ENCODE measurements around the gene ATOH1. TPM values are rescaled to one million over a fixed set of nuclear protein-coding genes. Genes with fewer than 3 reads are reported as not detected.

Gene ATOH1
- total and polyA plus RNA-seq, 8 donors: 35.3 TPM; not detected in 7

- Histone ChIP-seq H3K4me1 (peaks cover 0 to 17% (median 9%) of the 10 kb centered on the region in 4 donors), H3K9me3 (no peaks in the 10 kb centered on the region), H3K27ac (no peak overlapping the region), H3K27me3 (peaks cover 17 to 72% (median 48%) of the 10 kb centered on the region in 3 donors), H3K36me3 (no peaks in the 10 kb centered on the region), H3K4me3 (no peak overlapping the region)
- WGBS, 5 donors: 90 to 96% (median 92%) methylated on average over 1 of the region's 1 CpG
- no peak for TF ChIP-seq POLR2A (IDR thresholded peaks at IDR 0.05)
- no peak for TF ChIP-seq CTCF (IDR thresholded peaks at IDR 0.05)
- TF ChIP-seq EP300 (IDR thresholded peaks at IDR 0.05): no peak
- TF ChIP-seq POLR2AphosphoS5 (IDR thresholded peaks at IDR 0.05): no peak
- no peak for DNase-seq
- intact Hi-C loops (cut with DNase I; ENCODE audit: low total_unique reads): no loop called here
Observed at GRCh38 chr4:93835929-93836328, 7.4 kb downstream of the ATOH1 start.

- DNase-seq: no peak
- no peak overlapping the region for H3K4me3 ChIP-seq
- TF ChIP-seq POLR2A (IDR thresholded peaks at IDR 0.05) (no peak), EP300 (IDR thresholded peaks at IDR 0.05) (no peak), CTCF (IDR thresholded peaks at IDR 0.05) (no peak), POLR2AphosphoS5 (IDR thresholded peaks at IDR 0.05) (no peak)
- WGBS, 5 donors: 73 to 84% (median 80%) methylated on average over 4 of the region's 4 CpGs
- no peak overlapping the region for H3K27ac ChIP-seq
- H3K36me3 ChIP-seq: no peaks in the 10 kb centered on the region
- intact Hi-C loops (cut with DNase I; ENCODE audit: low total_unique reads): no loop called here
- H3K9me3 ChIP-seq: no peaks in the 10 kb centered on the region
- peaks cover 5 to 34% (median 10%) of the 10 kb centered on the region in 3 donors for H3K27me3 ChIP-seq
- H3K4me1 ChIP-seq: peaks cover 0 to 6% (median 2%) of the 10 kb centered on the region in 4 donors
Observed at GRCh38 chr4:93839704-93840103, 11.2 kb downstream of the ATOH1 start.

GRCh38 chr4:93841803-93842345 is 13.3 kb downstream of the ATOH1 start:
- 42 to 52% (median 42%) methylated on average over 3 of the region's 3 CpGs for WGBS, 5 donors
- intact Hi-C loops (cut with DNase I; ENCODE audit: low total_unique reads): no loop called here
- no peak for DNase-seq

GRCh38 chr4:93842601-93843252 is 14.2 kb downstream of the ATOH1 start:
- intact Hi-C loops (cut with DNase I; ENCODE audit: low total_unique reads): no loop called here
- Histone ChIP-seq H3K4me1 (peaks cover 0 to 5% (median 0%) of the 10 kb centered on the region in 4 donors), H3K27ac (peak overlapping the region in 1 of 5 donors; percentile 2), H3K4me3 (no peak overlapping the region), H3K27me3 (peaks cover 0 to 16% (median 0%) of the 10 kb centered on the region in 3 donors), H3K36me3 (no peaks in the 10 kb centered on the region), H3K9me3 (no peaks in the 10 kb centered on the region)
- WGBS, 5 donors: 26 to 38% (median 37%) methylated on average over 2 of the region's 2 CpGs
- TF ChIP-seq POLR2AphosphoS5 (IDR thresholded peaks at IDR 0.05) (peak in 1 of 3 donors; percentile 26), CTCF (IDR thresholded peaks at IDR 0.05) (no peak)
- DNase-seq: peak in 1 of 2 donors; percentile 69

More at GRCh38 chr4:93841803-93842345, 13.3 kb downstream of the ATOH1 start:
- Histone ChIP-seq H3K27ac (no peak overlapping the region), H3K27me3 (peaks cover 0 to 18% (median 0%) of the 10 kb centered on the region in 3 donors), H3K9me3 (no peaks in the 10 kb centered on the region), H3K36me3 (no peaks in the 10 kb centered on the region), H3K4me3 (no peak overlapping the region), H3K4me1 (peaks cover 0 to 5% (median 0%) of the 10 kb centered on the region in 4 donors)
- no peak for TF ChIP-seq EP300 (IDR thresholded peaks at IDR 0.05)
- TF ChIP-seq POLR2AphosphoS5 (IDR thresholded peaks at IDR 0.05): no peak
- no peak for TF ChIP-seq CTCF (IDR thresholded peaks at IDR 0.05)
- TF ChIP-seq POLR2A (IDR thresholded peaks at IDR 0.05): no peak

Measured in stomach (tissue), 9 donors.